Measurements from ENCODE around the gene B3GALT6. TPM values are rescaled to one million over a fixed set of nuclear protein-coding genes. Genes with fewer than 3 reads are reported as not detected.

B3GALT6 gene
- total and polyA plus RNA-seq, 2 experiments from 2014 or later, result 5.5 to 26.5 TPM

DNA sequence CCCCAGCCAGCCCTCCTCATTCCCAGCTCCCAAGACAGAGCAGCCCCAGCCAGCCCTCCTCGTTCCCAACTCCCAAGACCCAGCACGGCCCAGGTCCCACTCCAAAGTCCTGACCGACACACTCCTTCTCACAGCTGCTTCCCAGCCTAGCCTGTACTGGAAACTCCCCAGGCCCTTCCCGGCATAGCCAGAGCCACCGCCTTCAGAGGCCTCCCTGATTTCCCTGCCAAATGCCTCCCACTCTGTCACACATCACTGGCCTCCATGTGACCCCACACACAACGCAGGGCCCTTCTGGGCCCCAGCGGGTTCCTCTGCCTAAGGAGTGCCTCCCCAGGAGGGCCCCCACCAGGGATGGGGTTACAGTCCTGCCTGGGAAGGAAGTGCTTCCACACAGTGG lies 38.8 kb downstream of the B3GALT6 start:
- Histone ChIP-seq H3K4me3 (no peak overlapping the region; the same call in 1 of the 2 replicates), H3K27me3 (ENCODE audit: insufficient read depth) (no peaks in the 10 kb centered on the region), H4K20me1 (replicated peaks; ENCODE audit: insufficient read depth) (peaks cover 18% of the 10 kb centered on the region), H2AFZ (no peak overlapping the region), H3K27ac (ENCODE audit: low read depth) (0 out of 2 replicates have a peak overlapping the region, but pooled peaks have one; percentile 50), H3K9me2 (ENCODE audit: insufficient read depth) (no peaks in the 10 kb centered on the region), H3F3A (replicated peaks; ENCODE audit: low read depth) (0 out of 2 replicates have a peak, but pooled peaks cover 4% of the 10 kb centered on the region), H3K4me1 (ENCODE audit: insufficient read depth) (no peaks in the 10 kb centered on the region; the same call in 1 of the 2 replicates), H3K36me3 (ENCODE audit: insufficient read depth) (no peaks in the 10 kb centered on the region), H3K4me2 (0 out of 2 replicates have a peak overlapping the region, but pooled peaks have one; percentile 26), H3K79me2 (replicated peaks; ENCODE audit: insufficient read depth) (peaks cover 52% of the 10 kb centered on the region)
- DNase-seq (ENCODE audit: low spot score), result no peak
- ATAC-seq, result no peak
- TF ChIP-seq ZNF114 (CRISPR knock-in tag; IDR thresholded peaks at IDR 0.05) (no peak), STAT1 (IDR thresholded peaks at IDR 0.05; ENCODE audit: unreplicated experiment) (no peak), EZH2phosphoT487 (IDR thresholded peaks at IDR 0.05; ENCODE audit: unreplicated experiment) (no peak), CREB1 (CRISPR knock-in tag; IDR thresholded peaks at IDR 0.05; ENCODE audit: low read depth) (no peak), NANOG (IDR thresholded peaks at IDR 0.05; ENCODE audit: borderline replicate concordance) (no peak), EZH2 (IDR thresholded peaks at IDR 0.05; ENCODE audit: low read depth, unreplicated experiment) (no peak), ZNF331 (CRISPR knock-in tag; IDR thresholded peaks at IDR 0.05; ENCODE audit: low read depth) (no peak), POLR2AphosphoS5 (IDR thresholded peaks at IDR 0.05; ENCODE audit: low read depth) (no peak), JUNB (IDR thresholded peaks at IDR 0.05; ENCODE audit: unreplicated experiment) (no peak)
- TF ChIP-seq, protein P1, sequence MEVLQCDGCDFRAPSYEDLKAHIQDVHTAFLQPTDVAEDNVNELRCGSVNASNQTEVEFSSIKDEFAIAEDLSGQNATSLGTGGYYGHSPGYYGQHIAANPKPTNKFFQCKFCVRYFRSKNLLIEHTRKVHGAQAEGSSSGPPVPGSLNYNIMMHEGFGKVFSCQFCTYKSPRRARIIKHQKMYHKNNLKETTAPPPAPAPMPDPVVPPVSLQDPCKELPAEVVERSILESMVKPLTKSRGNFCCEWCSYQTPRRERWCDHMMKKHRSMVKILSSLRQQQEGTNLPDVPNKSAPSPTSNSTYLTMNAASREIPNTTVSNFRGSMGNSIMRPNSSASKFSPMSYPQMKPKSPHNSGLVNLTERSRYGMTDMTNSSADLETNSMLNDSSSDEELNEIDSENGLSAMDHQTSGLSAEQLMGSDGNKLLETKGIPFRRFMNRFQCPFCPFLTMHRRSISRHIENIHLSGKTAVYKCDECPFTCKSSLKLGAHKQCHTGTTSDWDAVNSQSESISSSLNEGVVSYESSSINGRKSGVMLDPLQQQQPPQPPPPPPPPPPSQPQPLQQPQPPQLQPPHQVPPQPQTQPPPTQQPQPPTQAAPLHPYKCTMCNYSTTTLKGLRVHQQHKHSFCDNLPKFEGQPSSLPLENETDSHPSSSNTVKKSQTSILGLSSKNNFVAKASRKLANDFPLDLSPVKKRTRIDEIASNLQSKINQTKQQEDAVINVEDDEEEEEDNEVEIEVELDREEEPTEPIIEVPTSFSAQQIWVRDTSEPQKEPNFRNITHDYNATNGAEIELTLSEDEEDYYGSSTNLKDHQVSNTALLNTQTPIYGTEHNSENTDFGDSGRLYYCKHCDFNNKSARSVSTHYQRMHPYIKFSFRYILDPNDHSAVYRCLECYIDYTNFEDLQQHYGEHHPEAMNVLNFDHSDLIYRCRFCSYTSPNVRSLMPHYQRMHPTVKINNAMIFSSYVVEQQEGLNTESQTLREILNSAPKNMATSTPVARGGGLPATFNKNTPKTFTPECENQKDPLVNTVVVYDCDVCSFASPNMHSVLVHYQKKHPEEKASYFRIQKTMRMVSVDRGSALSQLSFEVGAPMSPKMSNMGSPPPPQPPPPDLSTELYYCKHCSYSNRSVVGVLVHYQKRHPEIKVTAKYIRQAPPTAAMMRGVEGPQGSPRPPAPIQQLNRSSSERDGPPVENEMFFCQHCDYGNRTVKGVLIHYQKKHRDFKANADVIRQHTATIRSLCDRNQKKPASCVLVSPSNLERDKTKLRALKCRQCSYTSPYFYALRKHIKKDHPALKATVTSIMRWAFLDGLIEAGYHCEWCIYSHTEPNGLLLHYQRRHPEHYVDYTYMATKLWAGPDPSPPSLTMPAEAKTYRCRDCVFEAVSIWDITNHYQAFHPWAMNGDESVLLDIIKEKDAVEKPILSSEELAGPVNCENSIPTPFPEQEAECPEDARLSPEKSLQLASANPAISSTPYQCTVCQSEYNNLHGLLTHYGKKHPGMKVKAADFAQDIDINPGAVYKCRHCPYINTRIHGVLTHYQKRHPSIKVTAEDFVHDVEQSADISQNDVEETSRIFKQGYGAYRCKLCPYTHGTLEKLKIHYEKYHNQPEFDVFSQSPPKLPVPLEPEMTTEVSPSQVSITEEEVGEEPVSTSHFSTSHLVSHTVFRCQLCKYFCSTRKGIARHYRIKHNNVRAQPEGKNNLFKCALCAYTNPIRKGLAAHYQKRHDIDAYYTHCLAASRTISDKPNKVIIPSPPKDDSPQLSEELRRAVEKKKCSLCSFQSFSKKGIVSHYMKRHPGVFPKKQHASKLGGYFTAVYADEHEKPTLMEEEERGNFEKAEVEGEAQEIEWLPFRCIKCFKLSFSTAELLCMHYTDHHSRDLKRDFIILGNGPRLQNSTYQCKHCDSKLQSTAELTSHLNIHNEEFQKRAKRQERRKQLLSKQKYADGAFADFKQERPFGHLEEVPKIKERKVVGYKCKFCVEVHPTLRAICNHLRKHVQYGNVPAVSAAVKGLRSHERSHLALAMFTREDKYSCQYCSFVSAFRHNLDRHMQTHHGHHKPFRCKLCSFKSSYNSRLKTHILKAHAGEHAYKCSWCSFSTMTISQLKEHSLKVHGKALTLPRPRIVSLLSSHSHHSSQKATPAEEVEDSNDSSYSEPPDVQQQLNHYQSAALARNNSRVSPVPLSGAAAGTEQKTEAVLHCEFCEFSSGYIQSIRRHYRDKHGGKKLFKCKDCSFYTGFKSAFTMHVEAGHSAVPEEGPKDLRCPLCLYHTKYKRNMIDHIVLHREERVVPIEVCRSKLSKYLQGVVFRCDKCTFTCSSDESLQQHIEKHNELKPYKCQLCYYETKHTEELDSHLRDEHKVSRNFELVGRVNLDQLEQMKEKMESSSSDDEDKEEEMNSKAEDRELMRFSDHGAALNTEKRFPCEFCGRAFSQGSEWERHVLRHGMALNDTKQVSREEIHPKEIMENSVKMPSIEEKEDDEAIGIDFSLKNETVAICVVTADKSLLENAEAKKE (CRISPR knock-in tag; IDR thresholded peaks at IDR 0.05), result no peak
- TF ChIP-seq, protein P2, sequence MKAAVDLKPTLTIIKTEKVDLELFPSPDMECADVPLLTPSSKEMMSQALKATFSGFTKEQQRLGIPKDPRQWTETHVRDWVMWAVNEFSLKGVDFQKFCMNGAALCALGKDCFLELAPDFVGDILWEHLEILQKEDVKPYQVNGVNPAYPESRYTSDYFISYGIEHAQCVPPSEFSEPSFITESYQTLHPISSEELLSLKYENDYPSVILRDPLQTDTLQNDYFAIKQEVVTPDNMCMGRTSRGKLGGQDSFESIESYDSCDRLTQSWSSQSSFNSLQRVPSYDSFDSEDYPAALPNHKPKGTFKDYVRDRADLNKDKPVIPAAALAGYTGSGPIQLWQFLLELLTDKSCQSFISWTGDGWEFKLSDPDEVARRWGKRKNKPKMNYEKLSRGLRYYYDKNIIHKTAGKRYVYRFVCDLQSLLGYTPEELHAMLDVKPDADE (IDR thresholded peaks at IDR 0.05), result no peak
- TF ChIP-seq, protein P3, sequence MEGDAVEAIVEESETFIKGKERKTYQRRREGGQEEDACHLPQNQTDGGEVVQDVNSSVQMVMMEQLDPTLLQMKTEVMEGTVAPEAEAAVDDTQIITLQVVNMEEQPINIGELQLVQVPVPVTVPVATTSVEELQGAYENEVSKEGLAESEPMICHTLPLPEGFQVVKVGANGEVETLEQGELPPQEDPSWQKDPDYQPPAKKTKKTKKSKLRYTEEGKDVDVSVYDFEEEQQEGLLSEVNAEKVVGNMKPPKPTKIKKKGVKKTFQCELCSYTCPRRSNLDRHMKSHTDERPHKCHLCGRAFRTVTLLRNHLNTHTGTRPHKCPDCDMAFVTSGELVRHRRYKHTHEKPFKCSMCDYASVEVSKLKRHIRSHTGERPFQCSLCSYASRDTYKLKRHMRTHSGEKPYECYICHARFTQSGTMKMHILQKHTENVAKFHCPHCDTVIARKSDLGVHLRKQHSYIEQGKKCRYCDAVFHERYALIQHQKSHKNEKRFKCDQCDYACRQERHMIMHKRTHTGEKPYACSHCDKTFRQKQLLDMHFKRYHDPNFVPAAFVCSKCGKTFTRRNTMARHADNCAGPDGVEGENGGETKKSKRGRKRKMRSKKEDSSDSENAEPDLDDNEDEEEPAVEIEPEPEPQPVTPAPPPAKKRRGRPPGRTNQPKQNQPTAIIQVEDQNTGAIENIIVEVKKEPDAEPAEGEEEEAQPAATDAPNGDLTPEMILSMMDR (conservative IDR thresholded peaks at IDR 0.05; ENCODE audit: low read depth in 2 of 2), result no peak
- TF ChIP-seq, protein P4, sequence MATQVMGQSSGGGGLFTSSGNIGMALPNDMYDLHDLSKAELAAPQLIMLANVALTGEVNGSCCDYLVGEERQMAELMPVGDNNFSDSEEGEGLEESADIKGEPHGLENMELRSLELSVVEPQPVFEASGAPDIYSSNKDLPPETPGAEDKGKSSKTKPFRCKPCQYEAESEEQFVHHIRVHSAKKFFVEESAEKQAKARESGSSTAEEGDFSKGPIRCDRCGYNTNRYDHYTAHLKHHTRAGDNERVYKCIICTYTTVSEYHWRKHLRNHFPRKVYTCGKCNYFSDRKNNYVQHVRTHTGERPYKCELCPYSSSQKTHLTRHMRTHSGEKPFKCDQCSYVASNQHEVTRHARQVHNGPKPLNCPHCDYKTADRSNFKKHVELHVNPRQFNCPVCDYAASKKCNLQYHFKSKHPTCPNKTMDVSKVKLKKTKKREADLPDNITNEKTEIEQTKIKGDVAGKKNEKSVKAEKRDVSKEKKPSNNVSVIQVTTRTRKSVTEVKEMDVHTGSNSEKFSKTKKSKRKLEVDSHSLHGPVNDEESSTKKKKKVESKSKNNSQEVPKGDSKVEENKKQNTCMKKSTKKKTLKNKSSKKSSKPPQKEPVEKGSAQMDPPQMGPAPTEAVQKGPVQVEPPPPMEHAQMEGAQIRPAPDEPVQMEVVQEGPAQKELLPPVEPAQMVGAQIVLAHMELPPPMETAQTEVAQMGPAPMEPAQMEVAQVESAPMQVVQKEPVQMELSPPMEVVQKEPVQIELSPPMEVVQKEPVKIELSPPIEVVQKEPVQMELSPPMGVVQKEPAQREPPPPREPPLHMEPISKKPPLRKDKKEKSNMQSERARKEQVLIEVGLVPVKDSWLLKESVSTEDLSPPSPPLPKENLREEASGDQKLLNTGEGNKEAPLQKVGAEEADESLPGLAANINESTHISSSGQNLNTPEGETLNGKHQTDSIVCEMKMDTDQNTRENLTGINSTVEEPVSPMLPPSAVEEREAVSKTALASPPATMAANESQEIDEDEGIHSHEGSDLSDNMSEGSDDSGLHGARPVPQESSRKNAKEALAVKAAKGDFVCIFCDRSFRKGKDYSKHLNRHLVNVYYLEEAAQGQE (IDR thresholded peaks at IDR 0.05; ENCODE audit: unreplicated experiment), result no peak
- H3K36me3 Mint-ChIP-seq (ENCODE audit: low read depth), result peaks cover 22% of the 10 kb centered on the region
- peak overlapping the region; percentile 39; the same call in 2 of the 3 replicates for H3K4me3 Mint-ChIP-seq
- peak overlapping the region; percentile 8 for H3K27ac Mint-ChIP-seq
- no peaks in the 10 kb centered on the region for H3K9me3 Mint-ChIP-seq
- H3K27me3 Mint-ChIP-seq (ENCODE audit: insufficient read depth, low read depth, poor library complexity), result peaks cover 9% of the 10 kb centered on the region
- peaks cover 25% of the 10 kb centered on the region for H3K4me1 Mint-ChIP-seq

Measured in GM23338 (cell line).